ENCODE data around the gene PALLD.
"Not testable (repeated sequence)": the region's sequence is repeated elsewhere in the genome, so short reads cannot be mapped to it uniquely, and the experiment has no call there.

The PALLD gene

GRCh38 chr4:168496834-168497233 is at the start of gene PALLD:
TSS of gene PALLD (plus strand) at chr4:168497052.
- in situ Hi-C loops (cut with HindIII; ENCODE audit: low sequenced_read_pairs): no loop called here

GRCh38 chr4:168449063-168449462 is 47.8 kb upstream of the PALLD start:
- in situ Hi-C loops (cut with HindIII; ENCODE audit: low sequenced_read_pairs): not testable (repeated sequence)

- in situ Hi-C loops (cut with HindIII; ENCODE audit: low sequenced_read_pairs): no loop called here
Measured at GRCh38 chr4:168449719-168450452, 47.0 kb upstream of the PALLD start.

GRCh38 chr4:168451331-168451730 is 45.5 kb upstream of the PALLD start:
- in situ Hi-C loops (cut with HindIII; ENCODE audit: low sequenced_read_pairs): no loop called here

GRCh38 chr4:168451744-168452390 is 45.0 kb upstream of the PALLD start:
- in situ Hi-C loops (cut with HindIII; ENCODE audit: low sequenced_read_pairs): no loop called here

GRCh38 chr4:168453146-168453545 is 43.7 kb upstream of the PALLD start:
- in situ Hi-C loops (cut with HindIII; ENCODE audit: low sequenced_read_pairs): no loop called here

- in situ Hi-C loops (cut with HindIII; ENCODE audit: low sequenced_read_pairs): not testable (repeated sequence)
Measured at GRCh38 chr4:168458256-168458655, 38.6 kb upstream of the PALLD start.

- in situ Hi-C loops (cut with HindIII; ENCODE audit: low sequenced_read_pairs): no loop called here
Measured at GRCh38 chr4:168461821-168462220, 35.0 kb upstream of the PALLD start.

GRCh38 chr4:168472920-168473319 is 23.9 kb upstream of the PALLD start:
- in situ Hi-C loops (cut with HindIII; ENCODE audit: low sequenced_read_pairs): no loop called here

- in situ Hi-C loops (cut with HindIII; ENCODE audit: low sequenced_read_pairs): no loop called here
Measured at GRCh38 chr4:168474660-168475320, 22.1 kb upstream of the PALLD start.

- in situ Hi-C loops (cut with HindIII; ENCODE audit: low sequenced_read_pairs): no loop called here
Measured at GRCh38 chr4:168475745-168476144, 21.1 kb upstream of the PALLD start.

GRCh38 chr4:168478868-168479267 is 18.0 kb upstream of the PALLD start:
- in situ Hi-C loops (cut with HindIII; ENCODE audit: low sequenced_read_pairs): no loop called here

- in situ Hi-C loops (cut with HindIII; ENCODE audit: low sequenced_read_pairs): no loop called here
Measured at GRCh38 chr4:168480931-168481611, 15.8 kb upstream of the PALLD start.

GRCh38 chr4:168483811-168484210 is 13.0 kb upstream of the PALLD start:
- in situ Hi-C loops (cut with HindIII; ENCODE audit: low sequenced_read_pairs): no loop called here

- in situ Hi-C loops (cut with HindIII; ENCODE audit: low sequenced_read_pairs): no loop called here
Measured at GRCh38 chr4:168484626-168485025, 12.2 kb upstream of the PALLD start.

- in situ Hi-C loops (cut with HindIII; ENCODE audit: low sequenced_read_pairs): no loop called here
Measured at GRCh38 chr4:168485156-168485910, 11.5 kb upstream of the PALLD start.

GRCh38 chr4:168486912-168487281 is 10.0 kb upstream of the PALLD start:
- in situ Hi-C loops (cut with HindIII; ENCODE audit: low sequenced_read_pairs): no loop called here

GRCh38 chr4:168487282-168488035 is 9.4 kb upstream of the PALLD start:
- in situ Hi-C loops (cut with HindIII; ENCODE audit: low sequenced_read_pairs): no loop called here

GRCh38 chr4:168488869-168489274 is 8.0 kb upstream of the PALLD start:
- in situ Hi-C loops (cut with HindIII; ENCODE audit: low sequenced_read_pairs): no loop called here

GRCh38 chr4:168489616-168490015 is 7.2 kb upstream of the PALLD start:
- in situ Hi-C loops (cut with HindIII; ENCODE audit: low sequenced_read_pairs): no loop called here

All from DLD1 (cell line).